CD14-positive monocyte (primary cell): ENCODE measurements around the gene TBC1D12. TPM values are rescaled to one million over a fixed set of nuclear protein-coding genes. Genes with fewer than 3 reads are reported as not detected.

Source experiments
- DNase-seq, 3 donors: peaks; one replicate each; pipeline ENCODE4 v3.0.0-alpha.2; 2011 to 2022
- H2AFZ ChIP-seq: 2 replicates; pipeline ENCODE4 v1.6.0; 2012; ENCODE audit warnings: mild to moderate bottlenecking, low read depth, low read length, inconsistent platforms; ENCODE audit not compliant: insufficient read depth, poor library complexity, severe bottlenecking
- H3K27ac ChIP-seq, 2 donors: 1 replicate in 1 of 2; 2 replicates in 1 of 2; pipeline ENCODE4 v1.5.1; 2012 to 2013; ENCODE audit warnings: low read length in 2 of 2, control low read depth in 1 of 2, inconsistent platforms in 1 of 2, low read depth in 1 of 2, mild to moderate bottlenecking in 1 of 2
- H3K27me3 ChIP-seq, 2 donors: one replicate each; pipeline versions ENCODE4 v1.6.0 to v1.6.1; 2011 to 2013; ENCODE audit warnings: low read length in 2 of 2; ENCODE audit not compliant: control insufficient read depth in 2 of 2, insufficient read depth in 2 of 2
- H3K36me3 ChIP-seq, 2 donors: replicated peaks in 1 of 2; 1 replicate in 1 of 2; 2 replicates in 1 of 2; pipeline versions ENCODE4 v1.5.1 to v1.6.1; 2012 to 2013; ENCODE audit warnings: low read length in 2 of 2, control low read depth in 1 of 2, inconsistent platforms in 1 of 2, mild to moderate bottlenecking in 1 of 2; ENCODE audit not compliant: insufficient read depth in 2 of 2, control insufficient read depth in 1 of 2
- H3K4me1 ChIP-seq, 2 donors: 1 replicate in 1 of 2; 2 replicates in 1 of 2; pipeline versions ENCODE4 v1.5.1 to v1.6.1; 2012 to 2013; ENCODE audit warnings: low read length in 2 of 2, control low read depth in 1 of 2, inconsistent platforms in 1 of 2, mild to moderate bottlenecking in 1 of 2, moderate library complexity in 1 of 2; ENCODE audit not compliant: insufficient read depth in 2 of 2, control insufficient read depth in 1 of 2
- H3K4me2 ChIP-seq: replicated peaks from 2 replicates; pipeline ENCODE3; 2012; ENCODE audit warnings: low read length, moderate library complexity, mild to moderate bottlenecking; ENCODE audit not compliant: poor library complexity, severe bottlenecking; ENCODE audit errors: extremely low read depth
- H3K4me3 ChIP-seq, 3 experiments: fragments of 200-600 bp in 1 of 3; sonication (generic) in 1 of 3; replicated peaks in 1 of 3; 1 replicate in 2 of 3; 2 replicates in 1 of 3; pipeline ENCODE4 v1.5.1; 2011 to 2013; ENCODE audit warnings: low read length in 3 of 3, mild to moderate bottlenecking in 3 of 3, control low read depth in 2 of 3, low read depth in 2 of 3, inconsistent platforms in 1 of 3, moderate library complexity in 1 of 3
- H3K79me2 ChIP-seq: 2 replicates; pipeline ENCODE4 v1.6.0; 2012; ENCODE audit warnings: mild to moderate bottlenecking, control low read depth, inconsistent platforms, low read length, moderate library complexity; ENCODE audit not compliant: insufficient read depth
- H3K9ac ChIP-seq: 2 replicates; pipeline ENCODE4 v1.6.0; 2017; ENCODE audit warnings: low read length, mild to moderate bottlenecking; ENCODE audit not compliant: insufficient read depth, poor library complexity, severe bottlenecking
- H3K9me3 ChIP-seq, 2 donors: replicated peaks in 1 of 2; 1 replicate in 1 of 2; 2 replicates in 1 of 2; pipeline versions ENCODE4 v1.5.1 to v1.6.1; 2012 to 2013; ENCODE audit warnings: low read length in 2 of 2, control low read depth in 1 of 2; ENCODE audit not compliant: control insufficient read depth in 1 of 2, insufficient read depth in 1 of 2
- H4K20me1 ChIP-seq: 2 replicates; pipeline ENCODE4 v1.6.0; 2012; ENCODE audit warnings: mild to moderate bottlenecking, low read length, control low read depth, moderate library complexity; ENCODE audit not compliant: insufficient read depth
- H3K27ac Mint-ChIP-seq, 7 donors: one replicate each; pipeline ENCODE4 v1.8.0; 2020; ENCODE audit warnings: mild to moderate bottlenecking in 7 of 7, mixed read lengths in 7 of 7, moderate library complexity in 6 of 7, inconsistent platforms in 2 of 7
- H3K27me3 Mint-ChIP-seq, 3 donors: one replicate each; pipeline ENCODE4 v1.8.0; 2021 to 2022; ENCODE audit warnings: low read depth in 3 of 3, mild to moderate bottlenecking in 3 of 3, mixed read lengths in 3 of 3, moderate library complexity in 3 of 3, inconsistent platforms in 1 of 3
- H3K36me3 Mint-ChIP-seq, 2 donors: one replicate each; pipeline ENCODE4 v1.8.0; 2020; ENCODE audit warnings: mixed read lengths in 2 of 2, inconsistent platforms in 1 of 2, mild to moderate bottlenecking in 1 of 2
- H3K4me1 Mint-ChIP-seq: one replicate; pipeline ENCODE4 v1.8.0; 2020; ENCODE audit warnings: mild to moderate bottlenecking, mixed read lengths
- H3K4me3 Mint-ChIP-seq, 2 donors: one replicate each; pipeline ENCODE4 v1.8.0; 2020; ENCODE audit warnings: mild to moderate bottlenecking in 2 of 2, mixed read lengths in 2 of 2, moderate library complexity in 1 of 2
- H3K9me3 Mint-ChIP-seq, 7 donors: one replicate each; pipeline ENCODE4 v1.8.0; 2020 to 2022; ENCODE audit warnings: mixed read lengths in 7 of 7, mild to moderate bottlenecking in 6 of 7, moderate library complexity in 6 of 7, inconsistent platforms in 2 of 7
- CTCF ChIP-seq: fragments of 200-600 bp; IDR thresholded peaks from one replicate; pipeline ENCODE4 v1.8.0; 2022; ENCODE audit warnings: antibody characterized with exemption, mild to moderate bottlenecking
- WGBS: methylation state at CpG from one replicate; pipeline ENCODE4 v1.1.5; 2013; ENCODE audit warnings: missing lambda C conversion rate; ENCODE audit not compliant: insufficient coverage; 5-methylcytosine and 5-hydroxymethylcytosine counted together
- intact Hi-C, 2 donors: fragments of 100-400 bp; cut with micrococcal nuclease; formaldehyde crosslinking; loops; one replicate each; pipeline versions ENCODE4 v1.15.0 to v1.15.1; 2023
- polyA plus RNA-seq, 3 donors: library from polyadenylated mRNA; depleted of rRNA in 1 of 3; unstranded in 2 of 3; stranded (reverse) in 1 of 3; fragments of 300-500 nt in 2 of 3; fragments of >200 nt in 1 of 3; fragmentation: Illumina TruSeq in 2 of 3; gene quantifications; 1 replicate in 2 of 3; 2 replicates in 1 of 3; pipeline ENCODE4 v1.2.3, GENCODE V29; 2012 to 2021

Gene TBC1D12
- polyA plus RNA-seq, 3 donors, result 3.1 to 10.5 (median 3.4) TPM

GRCh38 chr10:94407668-94408067 lies 5.3 kb downstream of the TBC1D12 start:
- H3K9me3 ChIP-seq, result no peaks in the 10 kb centered on the region
- H3K27me3 Mint-ChIP-seq, result peaks cover 12 to 24% (median 12%) of the 10 kb centered on the region in 3 donors
- peaks cover 60% of the 10 kb centered on the region for H4K20me1 ChIP-seq
- H3K36me3 Mint-ChIP-seq, result peaks cover 0 to 4% of the 10 kb centered on the region in 2 donors
- DNase-seq, result no peak
- no peak overlapping the region for H3K4me3 ChIP-seq
- H3K79me2 ChIP-seq, result peaks cover 69% of the 10 kb centered on the region
- H2AFZ ChIP-seq, result no peak overlapping the region
- peaks cover 10 to 14% of the 10 kb centered on the region in 2 donors for H3K4me1 ChIP-seq
- H3K27me3 ChIP-seq, result peaks cover 0 to 2% of the 10 kb centered on the region in 2 donors
- intact Hi-C loops, result no loop called here
- H3K36me3 ChIP-seq, result no peaks in the 10 kb centered on the region
- no peak overlapping the region for H3K27ac Mint-ChIP-seq
- no peak overlapping the region for H3K27ac ChIP-seq
- no peak for TF ChIP-seq CTCF
- peaks cover 15% of the 10 kb centered on the region for H3K4me1 Mint-ChIP-seq
- no peak overlapping the region for H3K4me2 ChIP-seq
- H3K9me3 Mint-ChIP-seq, result peaks cover 0 to 3% (median 0%) of the 10 kb centered on the region in 7 donors
- 100% methylated on average over 2 of the region's 3 CpGs for WGBS
- H3K9ac ChIP-seq, result no peak overlapping the region
- H3K4me3 Mint-ChIP-seq, result no peak overlapping the region

GRCh38 chr10:94409021-94409657 lies 6.8 kb downstream of the TBC1D12 start:
- Histone ChIP-seq H3K36me3 (no peaks in the 10 kb centered on the region), H3K9me3 (no peaks in the 10 kb centered on the region), H3K4me2 (no peak overlapping the region), H4K20me1 (peaks cover 74% of the 10 kb centered on the region), H2AFZ (no peak overlapping the region), H3K9ac (no peak overlapping the region), H3K79me2 (peaks cover 69% of the 10 kb centered on the region), H3K4me3 (no peak overlapping the region), H3K27me3 (peaks cover 0 to 2% of the 10 kb centered on the region in 2 donors), H3K4me1 (peaks cover 8 to 10% of the 10 kb centered on the region in 2 donors), H3K27ac (no peak overlapping the region)
- no peak overlapping the region for H3K27ac Mint-ChIP-seq
- no peak for DNase-seq
- intact Hi-C loops, result no loop called here
- H3K4me1 Mint-ChIP-seq, result peaks cover 10% of the 10 kb centered on the region
- TF ChIP-seq CTCF, result no peak
- peaks cover 12 to 25% (median 12%) of the 10 kb centered on the region in 3 donors for H3K27me3 Mint-ChIP-seq
- no peak overlapping the region for H3K4me3 Mint-ChIP-seq
- WGBS, result no CpG with 5 or more reads among the region's 7 CpGs
- H3K36me3 Mint-ChIP-seq, result peaks cover 0 to 4% of the 10 kb centered on the region in 2 donors
- peaks cover 0 to 2% (median 0%) of the 10 kb centered on the region in 7 donors for H3K9me3 Mint-ChIP-seq
